ENCODE measurements around the gene RB1. TPM values are rescaled to one million over a fixed set of nuclear protein-coding genes. Genes with fewer than 3 reads are reported as not detected.

Gene RB1
- total and polyA plus RNA-seq, 2 donors (not counting 3 experiments of a cell fraction or from before 2014, with no cell fraction given), result 8.0 to 41.2 TPM

GRCh38 chr13:48493851-48494250 is 190.3 kb downstream of the RB1 start:
- H3K9me1 ChIP-seq (replicated peaks; ENCODE audit: control insufficient read depth, extremely low read depth, insufficient read depth, low read length), result no peaks in the 10 kb centered on the region
- CTCF ChIA-PET, result interaction anchor here (1.3 to 2.3 kb wide), 3 partner anchors 39 to 160 kb away, joined by 3 to 8 read pairs (median 4); partner anchors contain the start of gene RCBTB2
- peak overlapping the region; percentile 86 for H3K4me2 ChIP-seq (ENCODE audit: insufficient read depth, low read length)
- dilution Hi-C loops (cut with MboI; ENCODE audit: extremely low pct_ligation_motif_present, low sequenced_read_pairs) (no loop called here), intact Hi-C loops (cut with micrococcal nuclease) (loop anchor here (2.0 kb wide), 3 partner anchors 17 to 81 kb away; partner anchors contain the start of gene LPAR6)
- H2AFZ ChIP-seq (ENCODE audit: low read depth, low read length), result no peak overlapping the region
- H3K27ac ChIP-seq (ENCODE audit: insufficient read depth, low read depth, low read length), result peak overlapping the region; percentile 12
- H3K4me1 ChIP-seq (ENCODE audit: control insufficient read depth, extremely low read depth, insufficient read depth, low read length), result peaks cover 50% of the 10 kb centered on the region
- no peaks in the 10 kb centered on the region for H3K79me2 ChIP-seq (ENCODE audit: control insufficient read depth, insufficient read depth, low read length)
- H3K27me3 ChIP-seq (ENCODE audit: control insufficient read depth in 2 of 2, insufficient read depth in 2 of 2, low read length in 2 of 2), result no peaks in the 10 kb centered on the region
- FAIRE-seq (no peak), DNase-seq (ENCODE audit: low read depth, low spot score) (peak; percentile 47)
- no peak overlapping the region for H3K9ac ChIP-seq (replicated peaks; ENCODE audit: extremely low read depth, insufficient read depth, low read length)
- POLR2A ChIA-PET, result no interaction called here
- H3K36me3 ChIP-seq (ENCODE audit: control insufficient read depth in 2 of 2, extremely low read depth in 1 of 2, insufficient read depth in 2 of 2, low read length in 2 of 2), result no peaks in the 10 kb centered on the region
- no peak overlapping the region for H3K4me3 ChIP-seq (replicated peaks in 1 of 3; ENCODE audit: insufficient read depth in 1 of 3, low read depth in 1 of 3, low read length in 3 of 3)
- H3K9me3 ChIP-seq (replicated peaks; ENCODE audit: control insufficient read depth, insufficient read depth, low read length), result no peaks in the 10 kb centered on the region
- BruUV-seq (replicated peaks), result no TSS peak
- TF ChIP-seq MAX (IDR thresholded peaks at IDR 0.05; ENCODE audit: insufficient read depth, insufficient read length), result no peak
- no peak for TF ChIP-seq MYC (IDR thresholded peaks at IDR 0.05; ENCODE audit: low read depth, low read length)
- TF ChIP-seq POLR2A (IDR thresholded peaks at IDR 0.05; ENCODE audit: low read depth, low read length), result no peak
- no peak for TF ChIP-seq CTCF (IDR thresholded peaks at IDR 0.05; ENCODE audit: extremely low read depth in 1 of 2, insufficient read depth in 1 of 2, low read depth in 1 of 2, low read length in 2 of 2)
- no peak for TF ChIP-seq GATA2 (IDR thresholded peaks at IDR 0.05; ENCODE audit: insufficient read depth, insufficient read length, low read depth, low read length)
- no peak for TF ChIP-seq JUN (IDR thresholded peaks at IDR 0.05; ENCODE audit: borderline replicate concordance, insufficient read depth, insufficient read length, low read depth)
- no peak for TF ChIP-seq EZH2 (IDR thresholded peaks at IDR 0.05; ENCODE audit: borderline replicate concordance, low read depth, low read length, severe bottlenecking)
- no peak for TF ChIP-seq POLR2AphosphoS5 (IDR thresholded peaks at IDR 0.05; ENCODE audit: insufficient read depth, low read depth, low read length)
- no peak for TF ChIP-seq FOS (IDR thresholded peaks at IDR 0.05; ENCODE audit: borderline replicate concordance, insufficient read depth, low read length)
- no peaks in the 10 kb centered on the region for H4K20me1 ChIP-seq (replicated peaks; ENCODE audit: control insufficient read depth, extremely low read depth, insufficient read depth, low read length)

Measured in endothelial cell of umbilical vein (primary cell).